ENCODE results near the gene CARD11.

- TF ChIP-seq CTCF (conservative IDR thresholded peaks at IDR 0.05) (no peak), ZFX (IDR thresholded peaks at IDR 0.05) (no peak)
Measured at GRCh38 chr7:3034591-3035150, 9.0 kb downstream of the CARD11 start.
